ENCODE measurements around the gene IQSEC2. TPM values are rescaled to one million over a fixed set of nuclear protein-coding genes. Genes with fewer than 3 reads are reported as not detected.

IQSEC2 gene
- total RNA-seq, 1 experiment from 2014 or later = 3.4 TPM

DNA sequence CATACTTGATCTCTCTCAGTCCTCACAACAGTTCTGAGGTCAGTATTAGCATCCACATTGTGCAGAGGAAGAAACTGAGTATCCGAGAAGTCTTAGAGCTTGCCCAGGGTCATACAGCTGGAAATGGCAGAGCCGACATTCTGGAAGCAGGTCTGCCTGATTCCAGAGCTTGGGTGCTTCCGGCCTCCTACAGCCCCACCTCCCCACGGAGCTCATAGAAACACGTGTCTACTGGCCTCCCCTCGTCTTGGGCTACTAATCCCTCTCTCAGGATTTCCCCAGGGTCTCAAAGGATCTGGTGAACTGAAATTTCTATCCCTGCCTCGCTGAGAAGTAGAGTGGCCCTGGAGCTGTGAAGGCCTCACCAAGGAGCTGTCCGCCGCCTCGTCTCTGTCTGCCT lies 44.3 kb downstream of the IQSEC2 start:
- no peaks in the 10 kb centered on the region for H3K36me3 ChIP-seq
- no peak overlapping the region for H3K4me3 ChIP-seq
- H3K9me3 ChIP-seq = no peaks in the 10 kb centered on the region
- H3K27me3 ChIP-seq = no peaks in the 10 kb centered on the region
- no peak for DNase-seq

DNA sequence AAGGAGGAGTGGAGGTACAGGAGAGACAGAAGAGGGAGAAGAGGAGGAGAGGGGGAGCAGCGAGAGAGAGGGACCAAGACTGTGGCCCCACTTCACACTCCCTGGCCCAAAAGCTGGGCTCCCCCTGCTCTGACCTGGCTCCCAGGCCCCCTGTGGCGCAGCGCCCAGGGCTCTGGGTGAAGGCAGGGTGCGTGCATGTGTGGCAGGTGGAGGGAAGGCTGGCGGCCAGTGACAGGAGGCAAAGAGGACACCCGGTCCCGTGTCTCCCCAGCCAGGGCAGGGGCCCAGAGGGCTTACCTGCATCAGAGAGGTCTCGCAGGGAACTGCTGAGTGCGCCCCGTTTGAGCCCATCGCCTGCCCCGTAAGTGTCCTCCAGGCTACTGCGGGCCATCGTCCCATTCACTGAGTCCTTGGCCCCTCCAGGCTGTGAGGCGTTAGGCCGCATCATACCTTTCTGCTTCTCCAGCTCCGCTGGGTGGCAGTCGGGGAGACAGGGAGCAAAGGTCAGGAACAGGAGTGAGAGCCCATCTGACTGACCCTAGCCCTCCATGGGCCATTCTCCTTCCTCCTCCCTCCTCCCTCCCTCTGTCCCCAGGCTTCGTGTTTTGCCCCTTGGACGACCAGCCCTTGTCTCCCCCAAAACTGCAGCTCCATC lies 45.2 kb downstream of the IQSEC2 start:
- Histone ChIP-seq H3K36me3 (no peaks in the 10 kb centered on the region), H3K9me3 (no peaks in the 10 kb centered on the region), H3K4me3 (no peak overlapping the region), H3K27me3 (no peaks in the 10 kb centered on the region)
- DNase-seq = no peak

DNA sequence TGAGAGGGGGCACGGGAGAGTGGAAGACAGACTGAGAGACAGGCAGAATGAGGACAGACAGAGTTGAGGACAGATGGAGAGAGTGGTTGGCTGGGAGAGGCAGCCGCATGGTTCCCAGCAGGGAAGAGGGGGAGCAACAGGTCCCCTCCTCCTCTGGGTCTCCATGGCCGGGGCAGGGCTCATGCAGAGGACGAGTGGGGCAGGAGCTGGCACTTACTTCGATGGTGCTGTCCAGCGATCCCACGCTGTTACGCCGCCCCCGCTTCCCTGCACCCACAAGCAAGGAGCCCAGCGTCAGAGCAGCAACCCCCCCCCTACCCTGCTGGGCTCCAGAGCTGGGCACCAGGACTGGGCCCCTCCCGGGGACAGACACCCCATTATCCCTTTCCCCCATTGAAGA lies 45.8 kb downstream of the IQSEC2 start:
- Histone ChIP-seq H3K9me3 (no peaks in the 10 kb centered on the region), H3K36me3 (no peaks in the 10 kb centered on the region), H3K4me3 (no peak overlapping the region), H3K27me3 (no peaks in the 10 kb centered on the region)
- no peak for DNase-seq

DNA sequence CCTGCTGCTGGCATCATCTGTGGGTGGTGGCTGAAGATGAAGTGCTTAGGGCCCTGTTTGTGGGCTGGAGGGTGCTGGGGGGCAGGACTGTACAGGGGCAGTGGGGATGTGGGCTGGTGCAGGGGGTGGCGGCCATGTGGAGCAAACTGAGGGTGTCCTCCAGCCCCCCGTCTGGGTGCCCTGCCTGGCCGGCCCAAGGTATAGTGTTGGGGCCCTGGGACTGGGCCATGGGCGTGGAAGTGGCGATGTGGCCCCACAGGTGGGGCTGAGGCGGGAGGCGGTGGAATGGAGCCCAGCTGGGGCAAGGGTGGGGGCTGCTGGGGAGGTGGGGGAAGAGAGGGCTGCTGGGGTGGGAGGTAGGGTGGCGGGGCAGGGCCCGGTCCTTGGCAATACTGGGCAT lies 46.9 kb downstream of the IQSEC2 start:
- Histone ChIP-seq H3K36me3 (no peaks in the 10 kb centered on the region), H3K9me3 (no peaks in the 10 kb centered on the region), H3K4me3 (no peak overlapping the region), H3K27me3 (no peaks in the 10 kb centered on the region)
- no peak for DNase-seq

DNA sequence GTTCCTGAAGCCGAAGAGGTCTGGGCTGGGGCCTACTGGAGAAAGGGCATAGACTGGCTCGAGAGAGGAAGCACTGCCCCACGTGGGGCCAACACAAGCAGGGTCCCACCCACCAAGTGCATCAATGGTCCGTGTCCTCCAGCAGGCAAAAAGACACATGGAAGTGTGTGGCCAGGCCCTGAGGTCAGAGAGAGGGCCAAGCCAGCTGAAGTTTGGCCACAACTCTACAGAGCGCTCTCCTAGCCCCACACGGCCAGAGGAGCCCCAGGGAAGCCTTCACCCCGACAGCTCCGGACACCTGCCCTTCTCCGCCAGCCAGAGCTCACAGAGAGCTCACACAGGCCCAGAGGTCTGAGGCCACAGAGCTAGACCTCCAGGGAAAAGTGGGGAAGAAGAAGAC lies 47.8 kb downstream of the IQSEC2 start:
- no peaks in the 10 kb centered on the region for H3K9me3 ChIP-seq
- no peaks in the 10 kb centered on the region for H3K36me3 ChIP-seq
- H3K27me3 ChIP-seq = no peaks in the 10 kb centered on the region
- no peak overlapping the region for H3K4me3 ChIP-seq
- no peak for DNase-seq

DNA sequence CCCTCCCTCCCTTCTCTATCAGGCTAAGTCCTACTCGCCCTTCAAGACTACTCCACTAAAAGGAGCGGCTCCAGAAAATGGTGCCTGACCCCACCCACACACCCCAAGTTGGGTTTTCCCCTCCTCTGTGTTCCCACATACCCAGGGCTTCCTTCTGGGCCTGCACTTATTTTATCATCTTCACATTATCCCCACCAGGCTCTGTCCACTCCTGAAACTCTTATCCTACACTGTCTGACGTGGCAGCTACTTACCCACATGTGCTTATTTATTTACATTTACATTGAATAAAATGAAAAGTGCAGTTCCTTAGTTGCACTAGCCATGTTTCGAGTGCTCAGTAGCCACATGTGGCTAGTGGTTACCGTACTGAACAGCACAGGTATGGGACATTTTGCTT lies 51.3 kb downstream of the IQSEC2 start:
- H3K36me3 ChIP-seq = no peaks in the 10 kb centered on the region
- H3K4me3 ChIP-seq = no peak overlapping the region
- no peaks in the 10 kb centered on the region for H3K27me3 ChIP-seq
- no peak for DNase-seq
- H3K9me3 ChIP-seq = no peaks in the 10 kb centered on the region

DNA sequence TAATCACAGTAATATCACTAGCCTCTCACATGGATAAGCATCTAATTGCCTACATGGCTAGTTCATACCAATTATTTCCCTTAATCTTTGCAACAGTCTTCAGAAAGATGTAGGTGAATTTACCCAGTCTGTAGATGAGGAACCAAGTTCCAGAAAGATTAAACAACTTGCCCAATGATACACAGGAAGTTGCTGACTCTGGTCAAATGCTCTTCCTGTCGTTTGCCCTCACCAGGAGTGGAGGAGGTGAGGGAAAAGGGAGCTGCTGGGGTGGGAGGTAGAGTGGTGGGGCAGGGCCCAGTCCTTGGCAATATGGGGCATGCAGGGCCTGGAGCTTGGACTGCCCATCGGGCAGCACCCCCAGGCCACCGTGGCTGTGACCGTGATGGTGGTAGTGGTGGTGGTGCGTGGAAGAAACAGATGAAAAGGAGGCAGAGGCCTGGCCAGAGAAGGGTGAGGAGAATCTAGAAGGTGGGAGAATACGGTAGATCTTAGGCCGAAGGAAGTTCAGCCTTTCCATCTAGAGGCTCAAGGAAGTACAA lies 54.1 kb downstream of the IQSEC2 start:
- H3K36me3 ChIP-seq = no peaks in the 10 kb centered on the region; the same call in 1 of the 2 replicates
- H3K9me3 ChIP-seq = no peaks in the 10 kb centered on the region
- H3K4me3 ChIP-seq = no peak overlapping the region
- no peaks in the 10 kb centered on the region for H3K27me3 ChIP-seq
- DNase-seq = no peak

DNA sequence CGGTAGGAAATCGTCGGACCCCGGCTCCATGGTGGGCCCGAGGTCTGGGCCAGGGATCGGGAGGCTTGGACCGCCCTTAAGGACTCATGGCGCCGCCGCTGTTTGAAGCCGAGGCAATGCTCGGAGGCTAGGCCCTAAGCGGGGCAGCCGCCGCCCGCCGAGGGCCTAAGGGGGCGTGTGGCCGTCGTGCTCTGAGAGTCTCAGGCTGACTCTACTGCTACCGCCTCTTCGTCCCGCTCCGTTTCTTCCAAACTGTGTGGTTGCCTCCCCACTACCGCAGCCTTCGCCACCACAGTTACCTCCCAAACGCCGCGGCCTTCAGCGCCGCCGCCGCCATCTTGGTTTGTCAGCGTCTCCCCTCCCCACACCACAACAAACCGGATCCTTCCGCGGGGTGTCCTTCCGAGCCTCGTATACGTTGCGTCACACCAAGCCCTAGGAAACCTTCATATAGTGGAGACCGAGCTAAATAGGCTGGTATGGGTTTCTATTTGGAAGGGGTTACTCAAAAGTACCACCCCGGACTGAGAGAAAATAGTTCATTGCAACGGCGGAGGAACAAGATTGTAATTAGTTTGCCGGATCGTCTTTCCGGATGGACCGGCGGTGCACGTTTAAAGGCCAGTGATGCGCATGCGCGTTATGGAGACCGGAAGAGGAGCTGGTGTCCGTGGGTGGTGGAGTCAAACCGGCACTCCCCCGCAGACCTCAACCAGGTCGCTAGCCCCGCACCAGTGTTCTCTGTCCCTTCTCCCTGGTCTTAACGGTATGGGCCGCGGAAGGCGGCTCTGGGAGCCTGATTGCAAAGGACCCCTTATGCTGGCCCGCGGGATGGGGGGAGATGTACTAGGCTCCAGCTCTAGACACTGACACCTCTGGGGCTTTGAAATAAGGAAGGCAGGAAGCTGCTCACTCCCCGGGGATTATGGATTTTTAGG lies 56.3 kb downstream of the IQSEC2 start, which contains the start of gene KDM5C:
KDM5C (minus strand) TSS at position 348 of the 938 bp plus-strand sequence; CDS start at position 30, 318 bp downstream.
- Histone ChIP-seq H3K36me3 (peaks cover 4% of the 10 kb centered on the region; the same call in 1 of the 2 replicates), H3K9me3 (no peaks in the 10 kb centered on the region), H3K27me3 (no peaks in the 10 kb centered on the region), H3K4me3 (peak within 1 kb of the TSS; percentile 79)
- DNase-seq = peak; percentile 88

DNA sequence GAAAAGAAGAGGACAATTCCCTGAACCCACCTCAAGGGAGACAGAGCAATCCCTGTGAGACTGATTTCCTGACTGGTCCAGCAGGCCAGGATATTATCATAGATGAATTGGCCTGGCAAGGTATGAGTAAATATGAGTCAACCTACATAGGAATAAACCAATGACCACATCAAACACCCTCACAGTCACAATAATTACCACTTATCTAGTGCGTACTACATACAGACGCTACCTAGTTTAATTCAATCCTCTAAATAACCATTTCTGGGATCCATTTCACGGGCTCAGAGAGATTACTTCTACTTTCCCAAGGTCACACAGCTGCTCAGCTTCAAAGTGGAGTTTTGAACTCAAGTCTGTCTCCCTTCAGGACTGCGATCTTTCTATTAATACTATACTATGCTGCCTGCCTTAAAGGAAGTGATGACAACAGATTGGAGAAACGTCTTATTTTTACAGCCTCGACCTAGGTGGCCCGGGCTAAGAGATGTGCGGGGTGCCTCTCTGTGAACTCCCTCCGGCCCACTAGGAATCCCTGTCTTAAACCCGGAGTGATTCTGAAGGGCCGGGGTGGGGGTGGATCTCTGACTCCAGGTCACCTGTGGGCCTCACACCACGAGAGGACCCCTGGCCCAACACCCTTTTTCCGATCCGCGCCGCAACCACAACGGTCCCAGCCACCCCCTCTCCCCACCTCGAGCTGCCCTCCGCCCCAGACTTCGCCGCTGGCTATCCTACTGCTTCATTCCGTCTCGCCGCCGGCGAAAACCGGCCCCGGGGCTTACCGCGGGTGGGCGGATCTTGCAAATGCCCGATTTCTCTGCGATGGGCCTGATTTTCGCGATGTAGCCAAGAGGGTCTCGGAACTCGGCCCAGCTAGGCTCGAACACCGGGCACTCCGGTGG lies 57.2 kb downstream of the IQSEC2 start:
- peak; percentile 35 for DNase-seq
- peaks cover 13% of the 10 kb centered on the region for H3K36me3 ChIP-seq
- H3K9me3 ChIP-seq = no peaks in the 10 kb centered on the region
- no peaks in the 10 kb centered on the region for H3K27me3 ChIP-seq
- H3K4me3 ChIP-seq = peak overlapping the region; percentile 79

DNA sequence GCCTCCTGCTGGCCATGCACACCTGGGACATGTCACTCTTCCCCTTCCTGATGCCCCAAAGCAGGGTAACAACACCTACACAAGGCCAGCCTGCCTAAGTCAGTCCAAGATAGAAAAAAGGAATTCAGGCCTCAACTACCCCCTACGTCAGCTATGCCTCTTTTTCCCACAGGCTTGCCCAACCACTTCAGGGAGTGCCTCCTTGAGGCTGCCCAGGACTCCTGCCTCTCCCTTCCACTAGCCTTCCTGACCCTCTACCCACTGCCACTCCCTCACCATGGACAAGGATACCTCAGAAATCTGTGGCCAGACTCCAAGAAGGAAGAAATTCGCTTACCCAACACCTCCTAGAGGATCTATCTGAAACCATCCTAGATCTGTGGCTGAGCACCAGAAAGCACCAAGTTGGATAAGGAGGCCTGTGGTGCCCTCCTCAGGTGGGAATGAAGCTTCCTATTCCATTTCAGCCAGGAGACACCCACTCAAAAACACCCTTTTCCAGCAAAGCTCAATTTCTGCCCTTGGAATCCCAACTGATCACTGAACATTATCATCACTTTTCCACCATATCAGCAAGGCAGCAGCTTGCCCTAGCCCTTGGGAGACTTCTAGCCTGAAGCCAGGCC lies 58.2 kb downstream of the IQSEC2 start:
- Histone ChIP-seq H3K27me3 (no peaks in the 10 kb centered on the region), H3K9me3 (no peaks in the 10 kb centered on the region), H3K4me3 (peak overlapping the region; percentile 79), H3K36me3 (peaks cover 13% of the 10 kb centered on the region)
- DNase-seq = no peak

Other genes with a start within 250 kb of the IQSEC2 start
- gene GPR173, start 232.8 kb downstream of the IQSEC2 start, total RNA-seq (2014; rRNA removed; shearing (Covaris generic); ENCODE audit: low replicate concordance) = 0.63 TPM in 1 of 2 replicates, not detected in the other
- gene TSPYL2, start 199.2 kb downstream of the IQSEC2 start, total RNA-seq (2014; rRNA removed; shearing (Covaris generic); ENCODE audit: low replicate concordance) = 8.2 and 10.8 TPM in 2 replicates
- 1.7 and 4.4 TPM in 2 replicates for gene KANTR, start 187.4 kb downstream of the IQSEC2 start, total RNA-seq (2014; rRNA removed; shearing (Covaris generic); ENCODE audit: low replicate concordance)
- gene KDM5C, start 56.4 kb downstream of the IQSEC2 start, total RNA-seq (2014; rRNA removed; shearing (Covaris generic); ENCODE audit: low replicate concordance) = 43.1 and 63.8 TPM in 2 replicates
- 5.2 and 9.9 TPM in 2 replicates for gene SMC1A, start 141.1 kb upstream of the IQSEC2 start, total RNA-seq (2014; rRNA removed; shearing (Covaris generic); ENCODE audit: low replicate concordance)
- gene RIBC1, start 141.3 kb upstream of the IQSEC2 start, total RNA-seq (2014; rRNA removed; shearing (Covaris generic); ENCODE audit: low replicate concordance) = not detected in 2 replicates
- 162 and 166 TPM in 2 replicates for gene HSD17B10, start 152.8 kb upstream of the IQSEC2 start, total RNA-seq (2014; rRNA removed; shearing (Covaris generic); ENCODE audit: low replicate concordance)